ENCODE results near the gene PAQR3.

Gene PAQR3

GRCh38 chr4:78907638-78908037, 31.6 kb downstream of the PAQR3 start:
- ATAC-seq, result no peak
- TF ChIP-seq ZFP3 (CRISPR knock-in tag; IDR thresholded peaks at IDR 0.05) (no peak), ARNTL (CRISPR knock-in tag; IDR thresholded peaks at IDR 0.05; ENCODE audit: borderline replicate concordance, low read depth) (no peak), TCF4 (CRISPR knock-in tag; IDR thresholded peaks at IDR 0.05; ENCODE audit: borderline replicate concordance) (no peak), OSR1 (CRISPR knock-in tag; IDR thresholded peaks at IDR 0.05) (no peak), ESRRG (CRISPR knock-in tag; IDR thresholded peaks at IDR 0.05) (no peak), CREB5 (CRISPR knock-in tag; IDR thresholded peaks at IDR 0.05; ENCODE audit: low read depth) (no peak), ZNF565 (CRISPR knock-in tag; conservative IDR thresholded peaks at IDR 0.05; ENCODE audit: low read depth) (no peak), POU6F1 (CRISPR knock-in tag; IDR thresholded peaks at IDR 0.05; ENCODE audit: borderline replicate concordance, low read depth) (no peak), ZNF70 (CRISPR knock-in tag; IDR thresholded peaks at IDR 0.05) (no peak)
- TF ChIP-seq, protein P1, sequence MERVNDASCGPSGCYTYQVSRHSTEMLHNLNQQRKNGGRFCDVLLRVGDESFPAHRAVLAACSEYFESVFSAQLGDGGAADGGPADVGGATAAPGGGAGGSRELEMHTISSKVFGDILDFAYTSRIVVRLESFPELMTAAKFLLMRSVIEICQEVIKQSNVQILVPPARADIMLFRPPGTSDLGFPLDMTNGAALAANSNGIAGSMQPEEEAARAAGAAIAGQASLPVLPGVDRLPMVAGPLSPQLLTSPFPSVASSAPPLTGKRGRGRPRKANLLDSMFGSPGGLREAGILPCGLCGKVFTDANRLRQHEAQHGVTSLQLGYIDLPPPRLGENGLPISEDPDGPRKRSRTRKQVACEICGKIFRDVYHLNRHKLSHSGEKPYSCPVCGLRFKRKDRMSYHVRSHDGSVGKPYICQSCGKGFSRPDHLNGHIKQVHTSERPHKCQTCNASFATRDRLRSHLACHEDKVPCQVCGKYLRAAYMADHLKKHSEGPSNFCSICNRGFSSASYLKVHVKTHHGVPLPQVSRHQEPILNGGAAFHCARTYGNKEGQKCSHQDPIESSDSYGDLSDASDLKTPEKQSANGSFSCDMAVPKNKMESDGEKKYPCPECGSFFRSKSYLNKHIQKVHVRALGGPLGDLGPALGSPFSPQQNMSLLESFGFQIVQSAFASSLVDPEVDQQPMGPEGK (CRISPR knock-in tag; IDR thresholded peaks at IDR 0.05; ENCODE audit: borderline replicate concordance), result no peak

GRCh38 chr4:78904143-78904542, 35.1 kb downstream of the PAQR3 start:
- ATAC-seq, result no peak
- TF ChIP-seq CSDC2 (CRISPR knock-in tag; IDR thresholded peaks at IDR 0.05) (no peak), CSRNP3 (CRISPR knock-in tag; IDR thresholded peaks at IDR 0.05) (no peak), POU6F1 (CRISPR knock-in tag; IDR thresholded peaks at IDR 0.05; ENCODE audit: borderline replicate concordance, low read depth) (no peak), ESRRG (CRISPR knock-in tag; IDR thresholded peaks at IDR 0.05) (no peak), ZFP3 (CRISPR knock-in tag; IDR thresholded peaks at IDR 0.05) (no peak), RARB (CRISPR knock-in tag; IDR thresholded peaks at IDR 0.05) (no peak), ISL1 (CRISPR knock-in tag; IDR thresholded peaks at IDR 0.05) (no peak), ARNTL (CRISPR knock-in tag; IDR thresholded peaks at IDR 0.05; ENCODE audit: borderline replicate concordance, low read depth) (no peak), SNAI2 (CRISPR knock-in tag; IDR thresholded peaks at IDR 0.05) (no peak), TOX (CRISPR knock-in tag; IDR thresholded peaks at IDR 0.05; ENCODE audit: borderline replicate concordance) (no peak), ZFP30 (CRISPR knock-in tag; IDR thresholded peaks at IDR 0.05) (no peak), PPARA (CRISPR knock-in tag; IDR thresholded peaks at IDR 0.05; ENCODE audit: borderline replicate concordance) (no peak), ZNF8 (CRISPR knock-in tag; IDR thresholded peaks at IDR 0.05) (no peak), GLIS3 (CRISPR knock-in tag; IDR thresholded peaks at IDR 0.05) (no peak), ZNF565 (CRISPR knock-in tag; conservative IDR thresholded peaks at IDR 0.05; ENCODE audit: low read depth) (no peak), OSR1 (CRISPR knock-in tag; IDR thresholded peaks at IDR 0.05) (no peak)
- TF ChIP-seq, protein P2, sequence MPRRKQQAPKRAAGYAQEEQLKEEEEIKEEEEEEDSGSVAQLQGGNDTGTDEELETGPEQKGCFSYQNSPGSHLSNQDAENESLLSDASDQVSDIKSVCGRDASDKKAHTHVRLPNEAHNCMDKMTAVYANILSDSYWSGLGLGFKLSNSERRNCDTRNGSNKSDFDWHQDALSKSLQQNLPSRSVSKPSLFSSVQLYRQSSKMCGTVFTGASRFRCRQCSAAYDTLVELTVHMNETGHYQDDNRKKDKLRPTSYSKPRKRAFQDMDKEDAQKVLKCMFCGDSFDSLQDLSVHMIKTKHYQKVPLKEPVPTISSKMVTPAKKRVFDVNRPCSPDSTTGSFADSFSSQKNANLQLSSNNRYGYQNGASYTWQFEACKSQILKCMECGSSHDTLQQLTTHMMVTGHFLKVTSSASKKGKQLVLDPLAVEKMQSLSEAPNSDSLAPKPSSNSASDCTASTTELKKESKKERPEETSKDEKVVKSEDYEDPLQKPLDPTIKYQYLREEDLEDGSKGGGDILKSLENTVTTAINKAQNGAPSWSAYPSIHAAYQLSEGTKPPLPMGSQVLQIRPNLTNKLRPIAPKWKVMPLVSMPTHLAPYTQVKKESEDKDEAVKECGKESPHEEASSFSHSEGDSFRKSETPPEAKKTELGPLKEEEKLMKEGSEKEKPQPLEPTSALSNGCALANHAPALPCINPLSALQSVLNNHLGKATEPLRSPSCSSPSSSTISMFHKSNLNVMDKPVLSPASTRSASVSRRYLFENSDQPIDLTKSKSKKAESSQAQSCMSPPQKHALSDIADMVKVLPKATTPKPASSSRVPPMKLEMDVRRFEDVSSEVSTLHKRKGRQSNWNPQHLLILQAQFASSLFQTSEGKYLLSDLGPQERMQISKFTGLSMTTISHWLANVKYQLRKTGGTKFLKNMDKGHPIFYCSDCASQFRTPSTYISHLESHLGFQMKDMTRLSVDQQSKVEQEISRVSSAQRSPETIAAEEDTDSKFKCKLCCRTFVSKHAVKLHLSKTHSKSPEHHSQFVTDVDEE (CRISPR knock-in tag; IDR thresholded peaks at IDR 0.05), result no peak
- TF ChIP-seq, protein P1 (CRISPR knock-in tag; IDR thresholded peaks at IDR 0.05; ENCODE audit: borderline replicate concordance), result no peak

Data from SK-N-SH treated with all-trans-retinoic acid at 6 μM for 48 hours (cell line).